Neural cell (in vitro differentiated cells): ENCODE measurements around the gene TAF3.

Experiments
- CTCF ChIP-seq: fragments of 450-650 bp; IDR thresholded peaks from 2 replicates; pipeline ENCODE4 v1.5.1; 2014; ENCODE audit warnings: antibody characterized with exemption, mild to moderate bottlenecking, moderate library complexity; ENCODE audit not compliant: poor library complexity, severe bottlenecking
- EP300 ChIP-seq: fragments of 450-650 bp; conservative IDR thresholded peaks from 2 replicates; pipeline ENCODE4 v1.6.1; 2014; ENCODE audit warnings: antibody characterized with exemption, mild to moderate bottlenecking, moderate library complexity; ENCODE audit not compliant: poor library complexity, severe bottlenecking
- EZH2 ChIP-seq: fragments of 200-600, 300-800 bp; shearing (Covaris generic), sonication (generic); IDR thresholded peaks from 2 replicates; pipeline ENCODE4 v1.6.1; 2014; ENCODE audit warnings: antibody characterized with exemption, low read length, borderline replicate concordance, mild to moderate bottlenecking; ENCODE audit not compliant: insufficient read depth, poor library complexity, severe bottlenecking
- MXI1 ChIP-seq: fragments of 450-650 bp; conservative IDR thresholded peaks from 2 replicates; pipeline ENCODE4 v1.6.1; 2014; ENCODE audit warnings: antibody characterized with exemption, mild to moderate bottlenecking; ENCODE audit not compliant: poor library complexity, severe bottlenecking
- POLR2AphosphoS5 ChIP-seq: IDR thresholded peaks from 2 replicates; pipeline ENCODE4 v1.6.1; 2012
- REST ChIP-seq: IDR thresholded peaks from 2 replicates; pipeline ENCODE4 v1.6.1; 2012; ENCODE audit warnings: borderline replicate concordance
- TAF1 ChIP-seq: IDR thresholded peaks from 2 replicates; pipeline ENCODE4 v1.6.1; 2012; ENCODE audit warnings: low read depth

- no peak for TF ChIP-seq CTCF
- TF ChIP-seq EP300, result no peak
- TF ChIP-seq EZH2, result no peak
- no peak for TF ChIP-seq MXI1
- TF ChIP-seq TAF1, result no peak
- TF ChIP-seq POLR2AphosphoS5, result no peak
- no peak for TF ChIP-seq REST
Measured at GRCh38 chr10:8013006-8013405, 194.7 kb downstream of the TAF3 start.
